Hepatocyte (in vitro differentiated cells): ENCODE data around the gene MYL9.

ENCODE experiments used
- EZH2 ChIP-seq: fragments of 200-600 bp; sonication (generic); IDR thresholded peaks from 2 replicates; pipeline ENCODE4 v1.6.1; 2016; ENCODE audit warnings: antibody characterized with exemption, mild to moderate bottlenecking, borderline replicate concordance
- TF ChIP-seq, protein P1 (sequence below): fragments of 200-600 bp; sonication (generic); IDR thresholded peaks from 2 replicates; pipeline ENCODE4 v1.5.1; 2016; ENCODE audit warnings: antibody characterized with exemption, mild to moderate bottlenecking; ENCODE audit not compliant: poor library complexity

DNA sequence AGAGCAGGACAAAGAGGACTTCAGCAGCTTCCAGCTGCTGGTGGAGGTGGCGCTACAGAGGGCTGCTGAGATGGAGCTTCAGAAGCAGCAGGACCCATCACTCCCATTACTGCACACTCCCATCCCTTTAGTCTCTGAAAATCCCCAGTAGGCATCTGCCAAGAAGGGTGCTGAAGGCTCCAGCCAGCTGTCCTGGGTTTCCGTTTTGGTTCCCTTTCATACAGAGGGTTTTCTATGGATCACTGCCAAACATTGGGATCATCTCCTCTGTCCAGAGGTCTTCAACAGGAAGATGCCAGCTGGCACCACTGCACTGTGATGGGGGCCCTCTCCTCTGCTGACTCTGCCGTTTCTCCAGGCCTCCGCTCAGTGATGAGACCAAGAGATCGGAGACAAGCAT is 50.0 kb downstream of the MYL9 start:
- TF ChIP-seq, protein P1, sequence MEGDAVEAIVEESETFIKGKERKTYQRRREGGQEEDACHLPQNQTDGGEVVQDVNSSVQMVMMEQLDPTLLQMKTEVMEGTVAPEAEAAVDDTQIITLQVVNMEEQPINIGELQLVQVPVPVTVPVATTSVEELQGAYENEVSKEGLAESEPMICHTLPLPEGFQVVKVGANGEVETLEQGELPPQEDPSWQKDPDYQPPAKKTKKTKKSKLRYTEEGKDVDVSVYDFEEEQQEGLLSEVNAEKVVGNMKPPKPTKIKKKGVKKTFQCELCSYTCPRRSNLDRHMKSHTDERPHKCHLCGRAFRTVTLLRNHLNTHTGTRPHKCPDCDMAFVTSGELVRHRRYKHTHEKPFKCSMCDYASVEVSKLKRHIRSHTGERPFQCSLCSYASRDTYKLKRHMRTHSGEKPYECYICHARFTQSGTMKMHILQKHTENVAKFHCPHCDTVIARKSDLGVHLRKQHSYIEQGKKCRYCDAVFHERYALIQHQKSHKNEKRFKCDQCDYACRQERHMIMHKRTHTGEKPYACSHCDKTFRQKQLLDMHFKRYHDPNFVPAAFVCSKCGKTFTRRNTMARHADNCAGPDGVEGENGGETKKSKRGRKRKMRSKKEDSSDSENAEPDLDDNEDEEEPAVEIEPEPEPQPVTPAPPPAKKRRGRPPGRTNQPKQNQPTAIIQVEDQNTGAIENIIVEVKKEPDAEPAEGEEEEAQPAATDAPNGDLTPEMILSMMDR = no peak
- TF ChIP-seq EZH2 = no peak
